Spleen (tissue), 7 donors: Measurements from ENCODE around the gene TMEM140.

Source experiments
- CTCF ChIP-seq, 11 experiments: fragments of 200-600 bp in 7 of 11; fragments of 450-650 bp in 4 of 11; sonication (generic) in 4 of 11; IDR thresholded peaks in 8 of 11; conservative IDR thresholded peaks in 3 of 11; 1 replicate in 7 of 11; 2 replicates in 4 of 11; pipeline versions ENCODE4 v1.4.0 to v1.8.0; 2016 to 2021; ENCODE audit warnings: antibody characterized with exemption in 11 of 11, inconsistent platforms in 4 of 11, mild to moderate bottlenecking in 1 of 11
- POLR2A ChIP-seq, 3 donors: fragments of 450-650 bp; IDR thresholded peaks; one replicate each; pipeline ENCODE4 v1.5.1; 2017; ENCODE audit warnings: antibody characterized with exemption in 3 of 3, mild to moderate bottlenecking in 1 of 3
- POLR2AphosphoS5 ChIP-seq, 3 donors: sonication (generic); formaldehyde crosslinking; IDR thresholded peaks; one replicate each; pipeline ENCODE4 v1.5.1; 2017; ENCODE audit warnings: antibody characterized with exemption in 3 of 3
- donor health status: DM: no; HTN: no; CAD: no; lungs with moderate emphysema.
- donor health status: DM: no; HTN: no; CAD: no.
- donor health status: DM: no; HTN: no; CAD: no.

DNA sequence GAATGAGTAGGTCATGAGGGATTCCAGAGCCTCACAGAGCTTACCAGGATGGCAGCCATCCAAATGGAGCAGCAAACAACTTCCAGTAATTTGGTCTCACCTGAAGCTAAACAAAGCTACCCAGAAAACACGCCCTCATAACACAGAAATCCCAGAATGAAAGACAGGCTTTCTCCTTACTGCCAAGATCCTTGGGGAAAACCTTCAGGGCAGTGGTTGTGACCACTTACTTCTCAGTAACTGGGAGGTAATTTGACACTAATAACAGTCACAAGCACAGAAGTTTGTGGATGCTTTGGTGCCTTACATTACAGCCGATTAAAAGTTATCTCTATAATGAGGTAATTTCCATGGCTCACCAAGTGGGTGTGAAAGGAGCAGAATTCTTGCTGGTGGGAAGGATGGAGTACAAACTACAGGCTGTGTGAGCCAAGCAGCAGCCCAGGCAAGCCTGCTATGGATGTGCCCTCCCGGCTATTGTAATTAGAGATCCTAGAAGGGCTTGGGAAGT is 53.0 kb downstream of the TMEM140 start:
- TF ChIP-seq POLR2A (IDR thresholded peaks at IDR 0.05): no peak
- TF ChIP-seq CTCF (IDR thresholded peaks at IDR 0.05 in 8 of 11, conservative IDR thresholded peaks at IDR 0.05 in 3 of 11): no peak
- no peak for TF ChIP-seq POLR2AphosphoS5 (IDR thresholded peaks at IDR 0.05)
